ENCODE results near the gene TDRD12. TPM values are rescaled to one million over a fixed set of nuclear protein-coding genes. Genes with fewer than 3 reads are reported as not detected.

The TDRD12 gene, protein sequence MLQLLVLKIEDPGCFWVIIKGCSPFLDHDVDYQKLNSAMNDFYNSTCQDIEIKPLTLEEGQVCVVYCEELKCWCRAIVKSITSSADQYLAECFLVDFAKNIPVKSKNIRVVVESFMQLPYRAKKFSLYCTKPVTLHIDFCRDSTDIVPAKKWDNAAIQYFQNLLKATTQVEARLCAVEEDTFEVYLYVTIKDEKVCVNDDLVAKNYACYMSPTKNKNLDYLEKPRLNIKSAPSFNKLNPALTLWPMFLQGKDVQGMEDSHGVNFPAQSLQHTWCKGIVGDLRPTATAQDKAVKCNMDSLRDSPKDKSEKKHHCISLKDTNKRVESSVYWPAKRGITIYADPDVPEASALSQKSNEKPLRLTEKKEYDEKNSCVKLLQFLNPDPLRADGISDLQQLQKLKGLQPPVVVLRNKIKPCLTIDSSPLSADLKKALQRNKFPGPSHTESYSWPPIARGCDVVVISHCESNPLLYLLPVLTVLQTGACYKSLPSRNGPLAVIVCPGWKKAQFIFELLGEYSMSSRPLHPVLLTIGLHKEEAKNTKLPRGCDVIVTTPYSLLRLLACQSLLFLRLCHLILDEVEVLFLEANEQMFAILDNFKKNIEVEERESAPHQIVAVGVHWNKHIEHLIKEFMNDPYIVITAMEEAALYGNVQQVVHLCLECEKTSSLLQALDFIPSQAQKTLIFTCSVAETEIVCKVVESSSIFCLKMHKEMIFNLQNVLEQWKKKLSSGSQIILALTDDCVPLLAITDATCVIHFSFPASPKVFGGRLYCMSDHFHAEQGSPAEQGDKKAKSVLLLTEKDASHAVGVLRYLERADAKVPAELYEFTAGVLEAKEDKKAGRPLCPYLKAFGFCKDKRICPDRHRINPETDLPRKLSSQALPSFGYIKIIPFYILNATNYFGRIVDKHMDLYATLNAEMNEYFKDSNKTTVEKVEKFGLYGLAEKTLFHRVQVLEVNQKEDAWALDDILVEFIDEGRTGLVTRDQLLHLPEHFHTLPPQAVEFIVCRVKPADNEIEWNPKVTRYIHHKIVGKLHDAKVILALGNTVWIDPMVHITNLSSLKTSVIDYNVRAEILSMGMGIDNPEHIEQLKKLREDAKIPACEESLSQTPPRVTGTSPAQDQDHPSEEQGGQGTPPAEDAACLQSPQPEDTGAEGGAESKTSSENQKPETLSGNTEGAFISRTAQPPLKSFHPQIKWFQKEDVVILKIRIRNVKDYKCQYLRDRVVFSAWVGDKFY (N-terminal part only)
- total RNA-seq: under 0.01 and 0.13 TPM in 2 replicates

DNA sequence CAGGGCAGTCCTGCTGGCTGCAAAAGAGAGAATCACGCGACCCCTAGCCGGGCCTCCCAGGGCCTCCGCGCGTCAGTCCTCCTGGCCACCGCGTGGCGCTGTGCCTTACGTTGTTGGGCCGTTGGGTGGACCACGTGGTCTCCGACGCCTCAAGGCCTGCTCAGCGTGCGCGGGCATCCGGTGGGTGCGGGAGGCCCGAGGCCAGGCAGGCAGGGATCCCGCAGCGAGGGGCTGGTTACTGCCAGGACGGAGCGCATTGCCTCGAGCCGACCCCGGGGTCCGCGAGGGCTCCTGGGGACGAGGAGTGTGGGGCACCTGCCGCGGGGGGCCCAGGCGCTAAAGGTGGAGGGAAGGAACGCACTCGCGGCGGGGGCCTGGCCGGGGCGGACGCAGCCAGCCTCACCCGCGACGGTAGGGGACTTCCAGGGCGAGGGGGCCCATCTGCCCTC lies at the start of gene TDRD12:
TDRD12 (plus strand) TSS at position 157 of the 449 bp plus-strand sequence. CDS start 306 bp downstream, outside the sequence.
- no peak for DNase-seq (ENCODE audit: low read depth in 2 of 2)

DNA sequence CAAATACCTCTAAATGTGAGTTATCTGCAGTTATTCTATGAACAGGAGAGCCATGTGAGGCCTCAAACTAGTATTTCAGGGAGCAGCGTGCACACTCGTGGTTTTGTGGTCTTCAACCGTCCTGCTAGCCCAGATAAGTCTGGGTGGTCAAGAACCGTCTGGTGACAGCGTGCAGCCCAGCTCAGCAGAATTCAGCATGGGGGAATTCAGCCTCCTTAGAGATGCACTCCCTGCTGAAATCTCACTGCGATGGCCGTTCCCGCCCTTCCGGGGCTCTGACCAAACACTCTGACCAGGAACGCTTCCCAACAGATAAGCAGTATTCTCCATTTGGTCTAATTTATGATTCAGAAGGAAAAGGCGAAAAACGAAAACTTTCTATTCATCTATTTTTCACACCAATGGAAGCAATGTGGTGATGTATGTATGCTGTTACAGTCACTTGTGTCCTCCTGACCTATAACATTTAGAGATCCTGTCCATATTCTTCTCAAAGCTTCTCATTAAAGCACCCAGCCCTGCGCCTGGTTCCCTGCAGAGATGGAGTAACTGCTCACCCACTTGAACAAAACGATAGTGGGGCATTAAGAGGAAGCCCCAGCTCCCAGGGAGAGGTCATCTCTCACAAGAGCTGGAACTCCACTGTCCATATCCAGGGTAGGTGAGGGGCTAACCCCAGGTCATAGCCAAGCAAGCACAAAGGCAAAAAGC lies 47.5 kb upstream of the TDRD12 start:
- no peak for DNase-seq (ENCODE audit: low read depth in 2 of 2)

DNA sequence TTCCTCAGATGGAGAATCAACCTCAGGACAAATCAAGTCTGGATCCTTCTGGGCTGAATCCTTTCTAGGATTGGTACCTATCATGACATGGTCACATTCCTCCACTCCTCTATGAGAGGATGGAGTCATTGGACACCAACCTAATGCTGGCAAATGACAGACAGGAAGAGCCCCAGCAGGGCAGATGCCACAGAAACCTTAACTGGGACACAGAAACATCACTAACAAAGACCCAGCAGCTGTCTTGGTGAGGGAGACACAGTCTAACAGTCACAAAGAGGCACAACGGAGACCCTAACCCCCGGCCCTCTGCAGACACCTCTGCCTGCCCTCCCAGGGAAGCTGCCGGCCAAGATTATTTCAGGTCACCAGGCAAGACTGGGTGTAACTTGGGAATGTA lies 46.7 kb upstream of the TDRD12 start:
- no peak for DNase-seq (ENCODE audit: low read depth in 2 of 2)

DNA sequence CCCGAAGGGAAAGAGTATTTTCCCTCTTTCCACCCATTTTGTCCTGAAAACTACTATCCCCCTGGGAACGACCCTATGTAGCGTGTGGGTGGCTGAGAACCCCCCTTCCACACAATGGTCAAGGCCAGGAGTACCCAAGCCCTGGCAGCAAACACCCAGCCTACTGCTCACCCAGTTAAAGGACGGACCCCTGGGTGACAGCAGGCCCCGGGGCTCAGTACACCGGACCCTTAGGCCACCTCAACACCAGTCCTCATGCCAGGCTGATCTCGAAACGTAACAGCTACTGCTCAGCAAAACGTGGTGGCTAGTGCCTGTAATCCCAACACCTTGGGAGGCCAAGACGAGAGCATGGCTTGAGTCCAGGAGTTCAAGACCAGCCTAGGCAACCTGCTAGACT lies 46.0 kb upstream of the TDRD12 start:
- DNase-seq (ENCODE audit: low read depth in 2 of 2): no peak

DNA sequence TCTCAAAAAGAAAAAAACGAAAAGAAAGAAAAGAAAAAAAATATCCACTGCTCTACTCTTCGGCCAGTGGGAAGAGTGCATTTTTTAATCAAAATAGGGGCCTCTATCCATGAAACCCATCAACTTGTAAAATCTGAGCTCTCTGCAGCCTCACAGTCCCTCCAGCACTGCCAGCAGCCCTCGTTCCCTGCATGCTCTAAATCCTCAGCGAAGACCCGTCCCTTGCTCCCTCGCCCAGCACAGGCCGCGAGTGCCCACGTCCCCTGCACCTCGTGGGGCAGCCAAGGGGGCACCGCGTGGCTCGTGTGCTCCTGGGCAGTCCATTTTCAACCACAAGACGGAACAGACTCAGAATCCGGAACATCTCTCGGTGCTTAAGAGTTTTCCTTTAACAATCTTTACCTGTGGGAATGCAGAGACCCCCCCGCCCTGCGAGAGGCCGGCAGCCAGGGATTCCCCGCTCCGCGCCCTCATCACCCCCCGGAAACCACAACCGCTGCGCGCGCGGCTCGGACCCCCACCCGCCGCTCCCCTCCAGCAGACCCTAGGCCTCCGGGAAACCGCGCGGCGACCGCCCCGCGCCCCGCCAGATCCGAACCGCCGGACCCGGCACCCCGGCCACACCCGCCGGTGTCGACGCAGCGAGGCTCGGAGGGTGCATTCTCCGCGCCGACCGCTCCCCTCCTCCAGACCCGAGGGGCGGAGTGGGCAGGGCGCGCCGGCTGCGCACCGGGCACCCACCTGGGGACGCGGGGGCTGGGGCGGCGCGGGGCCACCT lies 45.2 kb upstream of the TDRD12 start:
- DNase-seq (ENCODE audit: low read depth in 2 of 2): peak in 1 of 2 donors; percentile 14

DNA sequence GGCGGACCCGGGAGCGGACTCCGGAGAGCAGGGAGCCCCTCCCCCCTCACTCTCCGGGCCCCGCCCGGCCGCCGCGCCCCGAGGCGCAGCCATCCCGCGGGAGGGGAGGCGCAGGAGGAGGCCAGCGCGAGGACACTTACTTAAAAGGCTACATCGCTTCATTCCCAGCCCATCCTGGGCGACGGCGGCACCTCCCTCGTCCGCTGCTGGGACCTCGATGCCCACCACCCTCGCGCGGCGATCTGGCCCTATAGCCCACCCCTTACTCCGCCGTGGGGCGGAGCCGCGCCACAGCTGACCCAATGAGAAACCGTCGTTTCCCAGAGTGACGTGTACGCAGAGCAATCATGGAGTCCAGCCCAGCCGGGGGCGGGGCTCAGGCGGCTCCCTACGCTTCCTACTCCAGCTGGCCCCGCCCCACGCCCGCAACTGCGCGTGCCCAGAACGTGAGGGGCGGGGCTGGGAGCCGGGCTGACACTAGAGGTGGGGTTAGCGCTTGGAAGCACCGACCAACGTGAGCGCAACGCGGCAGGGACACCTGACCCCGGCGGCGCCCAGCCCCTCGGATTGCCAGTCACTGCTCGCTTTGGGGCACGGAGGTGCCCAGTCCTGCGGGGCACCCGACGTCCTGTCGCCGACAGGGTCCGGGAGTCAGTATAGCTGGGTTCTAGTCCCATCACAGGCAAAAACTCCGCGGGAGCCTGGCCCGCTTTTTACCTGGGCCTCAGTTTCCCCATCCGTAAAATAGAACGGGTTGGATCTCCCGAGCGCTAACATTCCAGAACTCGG lies 44.4 kb upstream of the TDRD12 start, which contains the start of gene ANKRD27:
ANKRD27 (minus strand) TSS at position 250 of the 789 bp plus-strand sequence. CDS start 16,165 bp downstream, outside the sequence.
- peak; percentile 96 to 99 for DNase-seq (ENCODE audit: low read depth in 2 of 2)

DNA sequence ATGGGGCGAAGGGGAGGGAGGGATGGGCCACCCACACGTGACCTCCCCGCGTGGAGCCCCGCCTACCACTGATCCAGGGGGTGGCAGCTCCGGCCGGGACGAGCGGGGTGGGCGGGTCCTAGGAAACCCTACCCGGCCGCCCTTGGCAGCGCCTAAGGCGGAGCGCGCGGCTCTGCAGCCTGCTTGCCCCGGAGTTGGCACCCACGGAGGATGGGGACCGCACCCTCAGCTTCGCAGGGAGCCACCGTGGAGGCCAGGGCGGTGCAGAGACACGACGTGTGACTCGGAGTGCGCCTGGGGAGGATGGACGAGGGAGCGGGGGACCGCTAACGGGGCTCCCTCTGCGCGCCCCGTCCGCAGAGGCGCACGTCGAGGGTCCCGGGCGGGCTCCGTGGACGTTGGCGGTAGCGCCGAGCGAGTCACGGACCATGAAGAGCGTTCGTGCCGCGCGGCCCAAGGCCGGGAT lies 43.8 kb upstream of the TDRD12 start, which contains the start of gene RGS9BP:
RGS9BP (plus strand) TSS at position 129 of the 466 bp plus-strand sequence. CDS start 416 bp downstream, outside the sequence.
- DNase-seq (ENCODE audit: low read depth in 2 of 2): peak; percentile 48 to 86

DNA sequence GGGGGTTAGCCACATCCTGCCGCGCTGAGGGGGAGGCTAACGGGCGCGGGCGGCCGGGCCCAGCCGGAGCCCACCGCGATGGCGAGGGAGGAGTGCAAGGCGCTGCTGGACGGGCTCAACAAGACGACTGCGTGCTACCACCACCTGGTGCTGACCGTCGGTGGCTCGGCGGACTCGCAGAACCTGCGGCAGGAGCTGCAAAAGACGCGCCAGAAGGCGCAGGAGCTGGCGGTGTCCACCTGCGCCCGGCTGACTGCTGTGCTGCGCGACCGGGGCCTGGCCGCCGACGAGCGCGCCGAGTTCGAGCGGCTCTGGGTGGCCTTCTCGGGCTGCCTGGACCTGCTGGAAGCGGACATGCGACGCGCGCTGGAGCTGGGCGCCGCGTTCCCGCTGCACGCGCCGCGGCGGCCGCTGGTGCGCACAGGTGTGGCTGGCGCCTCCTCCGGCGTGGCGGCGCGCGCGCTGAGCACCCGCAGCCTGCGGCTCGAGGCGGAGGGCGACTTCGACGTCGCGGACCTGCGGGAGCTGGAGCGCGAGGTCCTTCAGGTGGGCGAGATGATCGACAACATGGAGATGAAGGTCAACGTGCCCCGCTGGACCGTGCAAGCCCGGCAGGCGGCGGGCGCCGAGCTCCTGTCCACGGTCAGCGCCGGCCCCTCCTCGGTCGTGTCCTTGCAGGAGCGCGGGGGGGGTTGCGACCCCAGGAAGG lies 43.2 kb upstream of the TDRD12 start:
- peak in 1 of 2 donors; percentile 27 for DNase-seq (ENCODE audit: low read depth in 2 of 2)

DNA sequence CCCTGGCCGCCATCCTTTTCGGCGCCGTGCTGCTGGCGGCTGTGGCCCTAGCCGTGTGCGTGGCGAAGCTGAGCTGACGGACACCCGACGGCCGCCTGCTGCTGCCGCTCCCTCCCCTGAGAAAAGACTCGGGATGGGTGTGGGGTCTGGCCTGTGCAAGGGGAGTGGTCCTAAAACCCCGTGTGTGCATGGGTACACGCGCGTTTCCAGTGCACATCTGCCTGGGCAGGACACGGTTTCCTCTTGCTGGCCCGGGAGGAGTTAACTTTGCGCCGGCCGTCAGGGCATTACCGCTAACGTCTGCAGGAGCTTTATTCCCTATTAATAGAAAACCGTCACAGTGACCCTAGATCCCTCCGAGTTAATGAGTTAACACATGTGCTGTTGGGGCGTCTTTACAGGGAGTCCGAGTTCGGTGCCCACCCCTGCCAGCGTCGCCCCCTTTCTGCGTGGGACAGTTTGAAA lies 42.6 kb upstream of the TDRD12 start:
- DNase-seq (ENCODE audit: low read depth in 2 of 2): no peak

DNA sequence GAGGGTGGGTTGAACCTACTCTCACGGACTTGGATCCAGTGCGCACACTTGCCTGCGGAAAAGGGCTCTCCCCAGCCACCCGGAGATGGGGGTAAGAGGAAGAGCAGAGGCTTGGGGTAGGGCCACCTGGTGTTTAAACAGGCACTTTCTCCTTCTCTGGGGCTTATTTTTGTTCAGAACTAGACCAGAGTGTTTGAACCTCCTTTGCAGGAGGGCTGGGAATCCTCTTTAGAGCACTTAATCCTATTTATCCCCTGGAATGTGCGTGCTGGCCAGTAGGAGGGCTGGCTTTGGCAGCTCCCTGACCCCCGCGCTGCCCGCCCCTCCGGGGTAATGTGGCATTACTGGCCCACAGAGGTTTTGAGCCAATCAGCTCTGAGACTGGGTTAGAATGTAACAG lies 41.9 kb upstream of the TDRD12 start:
- no peak for DNase-seq (ENCODE audit: low read depth in 2 of 2)

DNA sequence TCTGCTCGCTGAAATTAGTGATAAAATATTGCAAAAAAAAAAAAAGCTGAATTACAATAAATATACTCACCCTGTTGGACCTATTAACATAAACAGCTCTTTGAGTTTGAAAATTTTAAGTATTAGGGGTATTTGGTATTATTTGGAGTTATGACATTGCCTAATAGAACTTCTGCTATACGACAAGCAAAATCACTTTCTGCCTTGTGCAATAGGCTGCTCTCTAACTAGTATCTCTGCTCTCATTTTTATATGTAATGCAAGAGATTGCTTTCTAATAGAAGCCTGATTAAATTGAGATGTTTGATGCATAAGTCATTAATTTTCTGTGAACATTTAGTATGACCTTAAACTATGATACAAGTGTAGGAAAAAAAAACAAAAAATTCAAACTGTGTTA lies 38.6 kb upstream of the TDRD12 start:
- no peak for DNase-seq (ENCODE audit: low read depth in 2 of 2)

DNA sequence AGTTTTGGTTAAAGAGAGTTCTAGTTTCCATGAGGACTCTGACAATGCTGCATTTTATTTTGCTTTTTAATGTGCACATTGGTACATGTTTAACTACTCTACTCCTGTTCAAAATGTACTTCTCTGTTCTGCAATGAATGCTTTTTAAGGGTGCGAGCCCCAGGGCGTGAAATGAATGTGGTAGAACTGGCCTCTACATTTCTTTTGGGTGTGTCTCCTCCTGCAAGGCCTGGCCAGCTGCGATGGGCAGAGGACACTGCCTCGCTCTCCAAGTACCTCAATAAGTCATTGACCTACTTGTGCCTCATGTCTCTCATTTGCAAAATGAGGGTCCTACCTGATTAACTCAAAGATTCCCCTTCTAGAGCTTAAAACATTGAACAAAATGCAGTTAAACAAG lies 37.2 kb upstream of the TDRD12 start:
- DNase-seq (ENCODE audit: low read depth in 2 of 2): no peak

DNA sequence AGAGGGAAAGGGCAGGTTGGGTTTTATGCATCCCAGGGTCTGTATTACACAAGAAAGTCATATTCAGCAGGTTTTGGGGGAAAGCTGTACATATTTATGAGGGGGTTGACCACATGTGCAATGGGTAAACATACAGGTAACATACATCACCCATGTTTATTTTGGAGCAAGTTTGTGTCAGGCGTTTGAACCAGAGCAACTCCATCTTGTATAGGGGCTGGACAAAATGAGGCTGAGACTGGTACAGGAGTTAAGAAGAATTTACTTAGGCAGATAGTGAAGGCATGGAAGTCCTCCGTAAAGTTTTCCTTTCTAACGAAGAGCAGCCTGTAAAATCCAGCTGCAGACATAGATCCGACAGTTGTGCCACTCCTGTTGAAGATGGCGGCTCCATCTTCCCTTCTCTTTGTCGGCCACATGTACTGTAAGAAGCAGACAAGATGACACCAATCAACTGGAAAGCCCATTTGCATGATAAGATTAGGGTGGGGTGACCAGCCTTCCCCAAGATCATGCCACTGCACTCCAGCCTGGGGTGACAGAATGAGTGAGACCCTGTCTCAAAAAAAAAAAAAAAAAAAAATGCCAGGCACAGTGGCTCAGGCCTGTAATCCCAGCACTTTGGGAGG lies 32.6 kb upstream of the TDRD12 start:
- DNase-seq (ENCODE audit: low read depth in 2 of 2): no peak

DNA sequence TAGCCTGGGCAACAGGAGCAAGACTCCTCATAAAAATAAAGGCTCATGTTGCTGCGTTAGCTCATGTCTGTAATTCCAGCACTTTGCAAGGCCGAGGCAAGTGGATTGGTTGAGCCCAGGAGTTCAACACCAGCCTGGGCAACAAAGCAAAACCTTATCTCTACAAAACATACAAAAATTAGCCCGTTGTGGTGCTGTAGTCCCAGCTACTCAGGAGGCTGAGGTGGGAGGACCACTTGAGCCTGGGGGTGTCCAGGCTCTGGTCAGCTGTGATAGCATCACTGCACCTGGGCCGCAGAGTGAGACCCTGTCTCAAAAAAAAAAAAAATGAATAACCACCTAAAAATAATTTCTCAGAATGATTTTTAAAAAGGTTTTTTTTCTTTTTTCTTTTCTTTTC lies 31.9 kb upstream of the TDRD12 start:
- DNase-seq (ENCODE audit: low read depth in 2 of 2): no peak

DNA sequence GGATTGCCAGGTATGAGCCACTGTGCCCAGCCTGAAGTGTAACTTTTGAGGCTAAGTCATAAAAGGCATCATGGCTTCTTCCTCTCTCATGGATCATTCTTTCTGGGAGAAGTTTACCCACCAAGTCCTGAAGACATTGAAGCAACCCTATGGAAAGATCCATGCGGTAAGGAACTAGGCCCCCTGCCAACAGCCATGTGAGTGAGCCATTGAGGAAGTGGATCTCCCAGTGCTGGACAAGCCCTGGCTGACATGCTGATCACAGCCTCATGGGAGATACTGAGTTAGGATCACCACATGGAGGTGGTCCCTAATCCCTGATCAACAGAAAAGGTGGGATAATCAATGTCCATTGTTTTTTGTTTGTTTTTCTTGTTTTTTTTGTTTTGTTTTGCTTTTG lies 31.3 kb upstream of the TDRD12 start:
- peak in 1 of 2 donors; percentile 13 for DNase-seq (ENCODE audit: low read depth in 2 of 2)

DNA sequence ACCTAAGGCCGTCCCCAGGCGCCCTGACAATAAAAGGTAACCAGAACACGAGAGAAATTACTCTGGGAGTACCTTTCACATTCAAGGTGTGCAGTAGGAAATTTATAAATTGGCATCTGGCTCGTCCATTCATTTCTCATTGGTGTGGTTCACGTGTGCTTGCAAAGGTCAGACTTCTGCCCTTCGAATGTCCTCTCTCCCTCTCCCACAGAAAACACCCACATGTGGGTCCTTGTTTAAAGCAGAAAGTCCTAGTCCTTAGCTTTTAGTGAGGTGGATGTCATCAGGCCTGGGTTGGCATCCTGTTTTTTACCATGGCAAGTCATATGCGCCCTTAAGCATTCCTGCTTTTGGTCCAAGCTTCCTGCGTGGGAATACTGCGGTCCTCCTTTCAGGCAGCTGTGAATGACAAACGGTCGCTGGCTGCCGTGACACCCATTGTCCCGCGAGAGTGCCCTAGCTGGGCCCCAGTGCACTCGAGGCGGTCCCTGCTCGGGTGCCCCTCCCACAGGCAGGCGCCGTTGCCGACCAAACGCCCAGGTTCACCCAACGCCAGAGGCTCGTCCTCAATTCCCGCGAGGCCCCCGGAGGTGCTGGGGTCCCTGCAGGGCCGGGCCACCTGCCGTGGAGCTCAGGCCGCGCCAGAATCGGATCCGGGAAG lies 28.1 kb upstream of the TDRD12 start, which contains the start of gene NUDT19:
NUDT19 (plus strand) TSS at position 531 of the 661 bp plus-strand sequence. CDS start 140 bp downstream, outside the sequence.
- DNase-seq (ENCODE audit: low read depth in 2 of 2): peak; percentile 68 to 86
